Psoas muscle (tissue), 8 donors: ENCODE data around the gene SLC34A3. TPM values are rescaled to one million over a fixed set of nuclear protein-coding genes. Genes with fewer than 3 reads are reported as not detected.

Source experiments
- ATAC-seq, 4 donors: fragments of 200-7000 bp; cut with Tn5 transposase; one replicate each; pipeline ENCODE4 v1.9.1; 2020; ENCODE audit warnings: moderate library complexity in 3 of 4, mild to moderate bottlenecking in 2 of 4
- DNase-seq, 2 donors: peaks; one replicate each; pipeline ENCODE4 v3.0.0-alpha.2; 2020
- H3K27ac ChIP-seq: fragments of 200-600 bp; one replicate; pipeline ENCODE4 v1.8.0; 2022
- H3K27me3 ChIP-seq, 3 donors: fragments of 200-600 bp in 1 of 3; one replicate each; pipeline versions ENCODE4 v1.6.1 to v1.8.0; 2013 to 2022; ENCODE audit warnings: low read length in 2 of 3, mild to moderate bottlenecking in 2 of 3, moderate library complexity in 1 of 3; ENCODE audit not compliant: insufficient read depth in 3 of 3
- H3K36me3 ChIP-seq, 2 donors: fragments of 200-600 bp in 1 of 2; one replicate each; pipeline versions ENCODE4 v1.6.1 to v1.8.0; 2013 to 2022; ENCODE audit warnings: low read depth in 1 of 2, mild to moderate bottlenecking in 1 of 2, moderate library complexity in 1 of 2; ENCODE audit not compliant: insufficient read depth in 1 of 2
- H3K4me1 ChIP-seq: fragments of 200-600 bp; one replicate; pipeline ENCODE4 v1.8.0; 2022
- H3K4me3 ChIP-seq: fragments of 200-600 bp; one replicate; pipeline ENCODE4 v1.8.0; 2022; ENCODE audit warnings: mild to moderate bottlenecking
- H3K9me3 ChIP-seq: fragments of 200-600 bp; one replicate; pipeline ENCODE4 v1.8.0; 2022
- CTCF ChIP-seq: fragments of 200-600 bp; IDR thresholded peaks from one replicate; pipeline ENCODE4 v1.8.0; 2022; ENCODE audit warnings: antibody characterized with exemption
- WGBS, 3 donors: extraction: QIAGEN DNeasy Blood & Tissue Kit; methylation state at CpG; one replicate each; pipeline versions ENCODE4 v1.1.6 to v1.1.7; 2013; 5-methylcytosine and 5-hydroxymethylcytosine counted together
- intact Hi-C, 2 donors: fragments of 100-400 bp; cut with DNase I; formaldehyde crosslinking; loops; one replicate each; pipeline versions ENCODE4 v1.11.0 to v1.14.2; 2022
- polyA plus RNA-seq, 3 donors: library from polyadenylated mRNA; stranded (reverse); fragments of 200-250 nt; gene quantifications; one replicate each; pipeline ENCODE4 v1.2.3, GENCODE V29; 2013
- total RNA-seq, 4 donors: library from RNA; stranded (reverse); fragmentation: NEBNext Ultra II Directional in 2 of 4; extraction: Animal tissue kit (Norgen Biotek cat#: 25700) in 2 of 4; gene quantifications; one replicate each; pipeline versions ENCODE4 v1.2.1 to v1.2.4, GENCODE V29; 2021 to 2023
- donor health status: healthy with polysubstance abuse.
- donor health status: DM: no; HTN: no; CAD: no; lungs with moderate emphysema.
- donor health status: Bipolar disorder and iron deficiency.
- donor health status: healthy.
- donor health status: DM: yes; HTN: yes; CAD: no.
- donor health status: DM: no; HTN: no; CAD: no.
- donor health status: DM: no; HTN: no; CAD: no.
- donor health status: DM: yes; HTN: yes; CAD: no.

SLC34A3 gene
- total and polyA plus RNA-seq, 7 donors = not detected

GRCh38 chr9:137272241-137273094, 41.8 kb downstream of the SLC34A3 start:
- Histone ChIP-seq H3K4me3 (no peak overlapping the region), H3K4me1 (peaks cover 38% of the 10 kb centered on the region), H3K36me3 (peaks cover 2 to 40% of the 10 kb centered on the region in 2 donors), H3K27ac (no peak overlapping the region), H3K9me3 (no peaks in the 10 kb centered on the region), H3K27me3 (peaks cover 0 to 10% (median 4%) of the 10 kb centered on the region in 3 donors)
- peak; percentile 11 to 51 for DNase-seq
- 89 to 93% (median 91%) methylated on average over 37 to 39 of the region's 39 CpGs for WGBS, 3 donors
- intact Hi-C loops = no loop called here
- ATAC-seq = no peak
- TF ChIP-seq CTCF = no peak

GRCh38 chr9:137273095-137273490, 42.4 kb downstream of the SLC34A3 start:
- Histone ChIP-seq H3K9me3 (no peaks in the 10 kb centered on the region), H3K36me3 (peaks cover 2 to 35% of the 10 kb centered on the region in 2 donors), H3K27ac (no peak overlapping the region), H3K4me1 (peaks cover 33% of the 10 kb centered on the region), H3K4me3 (no peak overlapping the region), H3K27me3 (peaks cover 0 to 10% (median 5%) of the 10 kb centered on the region in 3 donors)
- TF ChIP-seq CTCF = no peak
- WGBS, 3 donors = 76 to 91% (median 86%) methylated on average over 13 of the region's 13 CpGs
- no peak for DNase-seq
- ATAC-seq = no peak
- intact Hi-C loops = no loop called here

GRCh38 chr9:137273611-137274320, 43.1 kb downstream of the SLC34A3 start:
- DNase-seq (peak in 1 of 2 donors; percentile 11), ATAC-seq (no peak)
- Histone ChIP-seq H3K9me3 (no peaks in the 10 kb centered on the region), H3K4me1 (peaks cover 31% of the 10 kb centered on the region), H3K27ac (no peak overlapping the region), H3K4me3 (no peak overlapping the region), H3K27me3 (peaks cover 0 to 15% (median 9%) of the 10 kb centered on the region in 3 donors), H3K36me3 (peaks cover 2 to 35% of the 10 kb centered on the region in 2 donors)
- 51 to 63% (median 61%) methylated on average over 15 of the region's 15 CpGs for WGBS, 3 donors
- intact Hi-C loops = no loop called here
- TF ChIP-seq CTCF = no peak

GRCh38 chr9:137275203-137275587, 44.5 kb downstream of the SLC34A3 start:
- DNase-seq = no peak
- Histone ChIP-seq H3K27me3 (peaks cover 0 to 29% (median 13%) of the 10 kb centered on the region in 3 donors), H3K4me1 (peaks cover 19% of the 10 kb centered on the region), H3K36me3 (peaks cover 2 to 28% of the 10 kb centered on the region in 2 donors), H3K9me3 (no peaks in the 10 kb centered on the region), H3K4me3 (no peak overlapping the region), H3K27ac (no peak overlapping the region)
- no peak for ATAC-seq
- no peak for TF ChIP-seq CTCF
- 78 to 90% (median 82%) methylated on average over 10 of the region's 10 CpGs for WGBS, 3 donors
- intact Hi-C loops = no loop called here
